Measurements from ENCODE around the gene ACSBG1.
A peak's percentile ranks its signal among the peaks of the same experiment; 100 is the strongest.
"Not testable (repeated sequence)": the region's sequence is repeated elsewhere in the genome, so short reads cannot be mapped to it uniquely, and the experiment has no call there.

The ACSBG1 gene

GRCh38 chr15:78162038-78162437, 72.3 kb downstream of the ACSBG1 start:
- no peak for DNase-seq

GRCh38 chr15:78159395-78159794, 75.0 kb downstream of the ACSBG1 start:
- DNase-seq, result no peak

- no peak for DNase-seq
These were observed 77.2 kb downstream of the ACSBG1 start for GRCh38 chr15:78157203-78157602.

GRCh38 chr15:78156653-78157052, 77.7 kb downstream of the ACSBG1 start:
- DNase-seq, result no peak

GRCh38 chr15:78155355-78155939, 78.9 kb downstream of the ACSBG1 start:
- DNase-seq, result no peak

- DNase-seq, result no peak
These were observed 79.4 kb downstream of the ACSBG1 start for GRCh38 chr15:78154955-78155354.

- DNase-seq, result not testable (repeated sequence)
These were observed 83.3 kb downstream of the ACSBG1 start for GRCh38 chr15:78151075-78151474.

GRCh38 chr15:78149805-78150751, 84.3 kb downstream of the ACSBG1 start:
- DNase-seq, result no peak

- peak; percentile 100 for DNase-seq
These were observed 85.1 kb downstream of the ACSBG1 start, which contains the start of gene IDH3A for GRCh38 chr15:78149068-78149804. TSS of gene IDH3A (plus strand) at chr15:78149362. CDS start at chr15:78149404, 42 bp downstream.

GRCh38 chr15:78148392-78149067, 85.8 kb downstream of the ACSBG1 start:
- DNase-seq, result no peak

GRCh38 chr15:78147566-78147965, 86.8 kb downstream of the ACSBG1 start:
- DNase-seq, result no peak

GRCh38 chr15:78146425-78147154, 87.8 kb downstream of the ACSBG1 start:
- DNase-seq, result no peak

GRCh38 chr15:78142332-78142731, 92.0 kb downstream of the ACSBG1 start:
- no peak for DNase-seq

GRCh38 chr15:78140292-78140691, 94.1 kb downstream of the ACSBG1 start:
- DNase-seq, result no peak

GRCh38 chr15:78139578-78139977, 94.8 kb downstream of the ACSBG1 start:
- DNase-seq, result no peak

- DNase-seq, result no peak
These were observed 100.6 kb downstream of the ACSBG1 start for GRCh38 chr15:78133801-78134200.

GRCh38 chr15:78131295-78132061, 102.9 kb downstream of the ACSBG1 start, which contains the start of gene CIB2:
TSS of gene CIB2 (minus strand) at chr15:78131445. CDS start at chr15:78131215, 230 bp downstream.
- DNase-seq, result peak; percentile 65

GRCh38 chr15:78130466-78131294, 103.7 kb downstream of the ACSBG1 start:
- no peak for DNase-seq

GRCh38 chr15:78129751-78130287, 104.5 kb downstream of the ACSBG1 start:
- no peak for DNase-seq

Measured in activated T-cell treated with anti-CD3 and anti-CD28 coated beads for 4 hours (primary cell).